PFSK-1 (cell line): ENCODE measurements around the gene MBNL1.

Experiments
- FOXP2 ChIP-seq: optimal IDR thresholded peaks from 2 replicates; pipeline ENCODE3; 2011; ENCODE audit warnings: borderline replicate concordance, control low read depth, inconsistent platforms; ENCODE audit not compliant: insufficient read depth; ENCODE audit errors: extremely low read length, extremely low read depth
- POLR2AphosphoS5 ChIP-seq: IDR thresholded peaks from 2 replicates; pipeline ENCODE4 v1.6.1; 2012; ENCODE audit warnings: low read depth, mild to moderate bottlenecking, control low read depth, low read length, moderate library complexity
- REST ChIP-seq, 2 experiments: IDR thresholded peaks; 2 replicates each; pipeline versions ENCODE4 v1.6.1 to v1.8.0; 2011 to 2012; ENCODE audit warnings: low read depth in 2 of 2, low read length in 2 of 2, control low read depth in 1 of 2, inconsistent platforms in 1 of 2, mild to moderate bottlenecking in 1 of 2, moderate library complexity in 1 of 2; ENCODE audit not compliant: insufficient read depth in 1 of 2
- SIN3A ChIP-seq: IDR thresholded peaks from 2 replicates; pipeline ENCODE4 v1.6.1; 2012; ENCODE audit warnings: mild to moderate bottlenecking, low read length, moderate library complexity, borderline replicate concordance; ENCODE audit not compliant: insufficient read depth
- TAF1 ChIP-seq: IDR thresholded peaks from 2 replicates; pipeline ENCODE4 v1.6.1; 2012; ENCODE audit warnings: low read length, control low read depth, borderline replicate concordance; ENCODE audit not compliant: insufficient read depth

Gene MBNL1

GRCh38 chr3:152404976-152405375 lies 136.2 kb downstream of the MBNL1 start:
- TF ChIP-seq POLR2AphosphoS5 (no peak), SIN3A (no peak), TAF1 (no peak)

- TF ChIP-seq TAF1 (no peak), SIN3A (no peak), POLR2AphosphoS5 (no peak), REST (IDR thresholded peaks at IDR 0.05; ENCODE audit: insufficient read depth in 1 of 2, low read depth in 2 of 2, low read length in 2 of 2) (no peak), FOXP2 (no peak)
Observed at GRCh38 chr3:152405915-152406802, 137.4 kb downstream of the MBNL1 start.

- no peak for TF ChIP-seq FOXP2
- TF ChIP-seq REST (IDR thresholded peaks at IDR 0.05; ENCODE audit: insufficient read depth in 1 of 2, low read depth in 2 of 2, low read length in 2 of 2): no peak
- TF ChIP-seq SIN3A: no peak
- no peak for TF ChIP-seq POLR2AphosphoS5
- TF ChIP-seq TAF1: no peak
Observed at GRCh38 chr3:152413240-152413639, 144.5 kb downstream of the MBNL1 start.

GRCh38 chr3:152416808-152417580 lies 148.3 kb downstream of the MBNL1 start:
- no peak for TF ChIP-seq SIN3A
- TF ChIP-seq FOXP2: no peak
- no peak for TF ChIP-seq POLR2AphosphoS5
- TF ChIP-seq TAF1: no peak
- TF ChIP-seq REST (IDR thresholded peaks at IDR 0.05; ENCODE audit: insufficient read depth in 1 of 2, low read depth in 2 of 2, low read length in 2 of 2): no peak

- no peak for TF ChIP-seq SIN3A
- TF ChIP-seq TAF1: no peak
- TF ChIP-seq FOXP2: no peak
- no peak for TF ChIP-seq REST (IDR thresholded peaks at IDR 0.05; ENCODE audit: insufficient read depth in 1 of 2, low read depth in 2 of 2, low read length in 2 of 2)
- no peak for TF ChIP-seq POLR2AphosphoS5
Observed at GRCh38 chr3:152419748-152420147, 151.0 kb downstream of the MBNL1 start.
